Mucosa of descending colon (tissue), 3 donors: ENCODE results near the gene SLFNL1. TPM values are rescaled to one million over a fixed set of nuclear protein-coding genes. Genes with fewer than 3 reads are reported as not detected.

Experiments
- ATAC-seq: fragments of 200-7000 bp; cut with Tn5 transposase; one replicate; pipeline ENCODE4 v1.9.1; 2020; ENCODE audit warnings: mild to moderate bottlenecking, moderate library complexity
- DNase-seq, 3 donors: peaks; one replicate each; pipeline ENCODE4 v3.0.0-alpha.2; 2020
- H3K36me3 ChIP-seq: fragments of 200-600 bp; one replicate; pipeline ENCODE4 v1.8.0; 2021; ENCODE audit warnings: low read depth, mild to moderate bottlenecking
- H3K4me1 ChIP-seq: fragments of 200-600 bp; one replicate; pipeline ENCODE4 v1.8.0; 2021; ENCODE audit warnings: low read depth, mild to moderate bottlenecking
- H3K4me3 ChIP-seq: fragments of 200-600 bp; one replicate; pipeline ENCODE4 v1.8.0; 2021; ENCODE audit warnings: mild to moderate bottlenecking
- H3K9me3 ChIP-seq: fragments of 200-600 bp; one replicate; pipeline ENCODE4 v1.8.0; 2021; ENCODE audit warnings: mild to moderate bottlenecking
- intact Hi-C, 2 donors: fragments of 100-400 bp; cut with DNase I in 1 of 2; cut with micrococcal nuclease in 1 of 2; formaldehyde crosslinking; loops; one replicate each; pipeline versions ENCODE4 v1.11.0 to v1.11.1; 2022; cut with DNase I, micrococcal nuclease
- total RNA-seq, 3 donors: library from RNA; stranded (reverse); fragmentation: NEBNext Ultra II Directional in 2 of 3; extraction: Animal tissue kit (Norgen Biotek cat#: 25700) in 2 of 3; gene quantifications; one replicate each; pipeline versions ENCODE4 v1.2.1 to v1.2.4, GENCODE V29; 2021 to 2023
- TF ChIP-seq, protein P1 (sequence below): fragments of 200-600 bp; IDR thresholded peaks from one replicate; pipeline ENCODE4 v1.8.0; 2022; ENCODE audit warnings: antibody characterized with exemption, mild to moderate bottlenecking
- donor health status: DM: no; HTN: no; CAD: no; lungs with moderate emphysema.
- donor health status: DM: no; HTN: no; CAD: no.
- donor health status: DM: no; HTN: yes; CAD: no.

The SLFNL1 gene
- total RNA-seq, 3 donors from 2014 or later, result 0.29 to 0.82 (median 0.41) TPM

GRCh38 chr1:41046347-41046775 lies 24.8 kb upstream of the SLFNL1 start:
- intact Hi-C loops, result no loop called here
- TF ChIP-seq, protein P1, sequence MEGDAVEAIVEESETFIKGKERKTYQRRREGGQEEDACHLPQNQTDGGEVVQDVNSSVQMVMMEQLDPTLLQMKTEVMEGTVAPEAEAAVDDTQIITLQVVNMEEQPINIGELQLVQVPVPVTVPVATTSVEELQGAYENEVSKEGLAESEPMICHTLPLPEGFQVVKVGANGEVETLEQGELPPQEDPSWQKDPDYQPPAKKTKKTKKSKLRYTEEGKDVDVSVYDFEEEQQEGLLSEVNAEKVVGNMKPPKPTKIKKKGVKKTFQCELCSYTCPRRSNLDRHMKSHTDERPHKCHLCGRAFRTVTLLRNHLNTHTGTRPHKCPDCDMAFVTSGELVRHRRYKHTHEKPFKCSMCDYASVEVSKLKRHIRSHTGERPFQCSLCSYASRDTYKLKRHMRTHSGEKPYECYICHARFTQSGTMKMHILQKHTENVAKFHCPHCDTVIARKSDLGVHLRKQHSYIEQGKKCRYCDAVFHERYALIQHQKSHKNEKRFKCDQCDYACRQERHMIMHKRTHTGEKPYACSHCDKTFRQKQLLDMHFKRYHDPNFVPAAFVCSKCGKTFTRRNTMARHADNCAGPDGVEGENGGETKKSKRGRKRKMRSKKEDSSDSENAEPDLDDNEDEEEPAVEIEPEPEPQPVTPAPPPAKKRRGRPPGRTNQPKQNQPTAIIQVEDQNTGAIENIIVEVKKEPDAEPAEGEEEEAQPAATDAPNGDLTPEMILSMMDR, result no peak
- Histone ChIP-seq H3K4me3 (no peak overlapping the region), H3K4me1 (peaks cover 14% of the 10 kb centered on the region), H3K9me3 (no peaks in the 10 kb centered on the region), H3K36me3 (no peaks in the 10 kb centered on the region)
- peak; percentile 79 for ATAC-seq
- peak in 2 of 3 donors; percentile 54 to 57 for DNase-seq

GRCh38 chr1:41045740-41046139 lies 24.2 kb upstream of the SLFNL1 start:
- Histone ChIP-seq H3K4me1 (peaks cover 14% of the 10 kb centered on the region), H3K36me3 (no peaks in the 10 kb centered on the region)

GRCh38 chr1:41044187-41044586 lies 22.7 kb upstream of the SLFNL1 start:
- peak; percentile 62 for ATAC-seq
- no peaks in the 10 kb centered on the region for H3K36me3 ChIP-seq
- TF ChIP-seq, protein P1, result no peak
- intact Hi-C loops, result no loop called here
- H3K4me3 ChIP-seq, result no peak overlapping the region
- peak in 2 of 3 donors; percentile 39 for DNase-seq
- H3K4me1 ChIP-seq, result peaks cover 14% of the 10 kb centered on the region
- H3K9me3 ChIP-seq, result no peaks in the 10 kb centered on the region

More at GRCh38 chr1:41045740-41046139, 24.2 kb upstream of the SLFNL1 start:
- peak; percentile 78 for ATAC-seq
- Histone ChIP-seq H3K9me3 (no peaks in the 10 kb centered on the region), H3K4me3 (no peak overlapping the region)
- TF ChIP-seq, protein P1, result no peak
- DNase-seq, result peak in 1 of 3 donors; percentile 64
- intact Hi-C loops, result no loop called here

- Histone ChIP-seq H3K4me1 (peaks cover 14% of the 10 kb centered on the region), H3K36me3 (no peaks in the 10 kb centered on the region), H3K9me3 (no peaks in the 10 kb centered on the region), H3K4me3 (no peak overlapping the region)
- TF ChIP-seq, protein P1, result no peak
- ATAC-seq (no peak), DNase-seq (no peak)
- intact Hi-C loops, result no loop called here
Measured at GRCh38 chr1:41041614-41042270, 20.2 kb upstream of the SLFNL1 start.

- H3K4me3 ChIP-seq, result no peak overlapping the region
- no peak for ATAC-seq
- intact Hi-C loops, result no loop called here
- H3K36me3 ChIP-seq, result no peaks in the 10 kb centered on the region
- H3K9me3 ChIP-seq, result no peaks in the 10 kb centered on the region
- no peak for DNase-seq
- no peaks in the 10 kb centered on the region for H3K4me1 ChIP-seq
- TF ChIP-seq, protein P1, result no peak
Measured at GRCh38 chr1:41038110-41038509, 16.6 kb upstream of the SLFNL1 start.
